HUDEP-2 (cell line): Measurements from ENCODE around the gene C19orf53.

Experiments used
- DNase-seq, 76 experiments: peaks; one replicate each; lab custom pipeline; 2025; ENCODE audit not compliant: unreplicated experiment in 76 of 76; lab: John Stamatoyannopoulos, UW

The C19orf53 gene

DNA sequence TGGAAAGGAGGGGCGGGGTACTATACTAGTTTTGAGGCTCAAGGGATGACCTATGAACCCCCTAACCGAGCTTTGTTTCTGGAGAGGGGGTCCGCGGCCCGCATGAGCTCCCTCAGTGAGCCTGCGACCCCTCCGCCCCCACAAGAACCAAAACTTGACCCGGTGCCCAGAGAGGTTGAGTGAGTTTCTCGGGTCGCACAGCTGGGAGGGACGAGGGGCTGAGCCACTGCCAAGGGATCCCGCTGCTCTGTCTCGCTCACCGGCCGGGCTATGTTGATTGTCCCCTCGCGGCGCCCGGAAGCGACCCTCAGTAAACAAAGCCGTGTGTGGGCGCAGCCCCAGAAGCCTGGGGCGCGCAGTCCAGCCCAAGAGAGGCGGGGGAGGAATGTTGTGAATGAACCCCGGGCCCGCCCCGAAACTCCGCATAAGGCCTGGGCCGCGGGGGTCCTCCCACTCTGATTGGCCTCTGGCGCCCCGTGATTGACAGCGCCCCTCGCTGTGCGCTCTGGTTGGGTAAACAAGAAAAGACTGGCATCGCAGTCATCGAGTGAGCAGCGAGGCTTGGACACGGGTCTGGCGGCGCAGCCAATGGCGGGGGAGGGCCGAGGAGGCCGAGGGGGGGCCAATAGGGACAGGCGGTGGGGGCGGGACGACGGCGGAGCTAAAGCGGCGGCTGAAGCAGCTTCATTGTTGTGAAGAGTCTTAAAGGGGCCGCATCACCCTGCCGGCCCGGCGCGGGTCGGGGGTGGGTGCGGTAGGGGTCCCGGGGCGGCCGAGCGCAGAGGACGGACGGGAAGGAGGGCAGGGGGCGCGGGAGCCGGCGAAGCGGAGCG, 20.7 kb downstream of the C19orf53 start, which contains the start of gene ZSWIM4:
ZSWIM4 (plus strand) TSS at position 687 of the 833 bp plus-strand sequence. CDS start 206 bp downstream, outside the sequence.
- DNase-seq, result peak; percentile 64 to 100 (median 99)

DNA sequence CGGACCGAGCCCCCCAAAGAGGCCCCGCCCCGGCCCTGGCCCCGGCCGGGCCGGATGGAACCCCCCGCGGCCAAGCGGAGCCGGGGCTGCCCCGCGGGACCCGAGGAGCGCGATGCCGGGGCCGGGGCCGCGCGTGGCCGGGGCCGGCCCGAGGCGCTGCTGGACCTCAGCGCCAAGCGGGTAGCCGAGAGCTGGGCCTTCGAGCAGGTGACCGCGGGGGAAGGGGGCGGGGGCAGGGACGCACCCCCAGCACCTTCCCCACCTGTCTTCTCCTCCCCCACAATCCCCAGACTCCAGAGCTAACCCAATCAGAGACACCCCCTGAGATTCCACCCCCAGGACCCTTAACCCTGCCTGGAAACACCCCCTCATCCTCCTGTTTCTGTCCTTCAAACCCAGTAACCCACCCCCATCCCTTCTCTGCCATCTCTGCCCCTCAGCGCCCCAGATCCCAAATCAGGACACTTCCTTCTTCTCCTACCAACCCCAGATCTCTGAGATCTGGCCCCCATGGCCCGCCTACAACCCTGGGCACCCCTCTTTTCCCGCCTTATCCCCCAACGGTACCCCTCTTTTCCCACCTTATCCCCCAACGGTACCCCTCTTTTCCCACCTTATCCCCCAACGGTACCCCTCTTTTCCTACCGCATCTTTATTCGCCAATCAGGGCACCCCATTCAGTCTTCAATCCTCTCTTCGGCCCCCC, 21.5 kb downstream of the C19orf53 start:
- DNase-seq, result no peak

- DNase-seq, result no peak
These were observed 22.2 kb downstream of the C19orf53 start for GRCh38 chr19:13796301-13797057.

DNA sequence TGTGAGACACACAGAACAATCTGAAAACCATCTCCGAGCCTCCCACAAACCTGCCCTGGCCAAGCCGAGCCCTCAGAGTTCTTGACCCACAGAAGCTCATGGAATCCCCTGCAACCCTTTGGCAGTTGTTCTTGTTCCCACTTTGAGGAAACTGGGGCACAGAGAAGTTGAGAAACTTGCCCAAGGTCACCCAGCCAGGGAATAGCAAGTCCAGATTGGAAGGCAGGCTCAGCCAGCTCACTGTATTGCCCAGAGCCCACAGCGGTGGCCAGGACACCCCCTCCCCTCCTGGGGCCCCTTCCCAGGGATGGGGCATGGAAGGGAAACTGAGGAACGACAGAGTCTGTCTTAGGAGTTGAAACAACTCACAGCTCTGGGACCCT, 22.8 kb downstream of the C19orf53 start:
- no peak for DNase-seq

DNA sequence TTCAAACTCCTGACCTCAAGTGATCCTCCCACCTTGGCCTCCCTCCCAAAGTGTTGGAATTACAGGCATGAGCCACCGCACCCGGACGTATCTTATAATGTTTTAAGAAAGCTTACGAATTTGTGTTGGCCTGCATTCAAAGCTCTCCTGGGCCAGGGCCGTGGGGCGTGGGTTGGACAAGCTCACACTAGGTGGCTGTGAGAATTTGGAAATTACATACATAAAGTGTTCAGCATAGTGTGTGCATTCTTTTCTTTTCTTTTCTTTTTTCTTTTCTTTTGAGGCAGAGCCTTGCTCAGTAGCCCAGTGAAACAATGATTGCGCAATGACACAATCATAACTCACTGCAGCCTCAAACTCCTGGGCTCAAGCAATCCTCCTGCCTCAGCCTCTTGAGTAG, 23.6 kb downstream of the C19orf53 start:
- no peak for DNase-seq

- DNase-seq, result no peak
These were observed 25.4 kb downstream of the C19orf53 start for GRCh38 chr19:13799669-13800068.

- no peak for DNase-seq
These were observed 28.8 kb downstream of the C19orf53 start for GRCh38 chr19:13803038-13803437.

DNA sequence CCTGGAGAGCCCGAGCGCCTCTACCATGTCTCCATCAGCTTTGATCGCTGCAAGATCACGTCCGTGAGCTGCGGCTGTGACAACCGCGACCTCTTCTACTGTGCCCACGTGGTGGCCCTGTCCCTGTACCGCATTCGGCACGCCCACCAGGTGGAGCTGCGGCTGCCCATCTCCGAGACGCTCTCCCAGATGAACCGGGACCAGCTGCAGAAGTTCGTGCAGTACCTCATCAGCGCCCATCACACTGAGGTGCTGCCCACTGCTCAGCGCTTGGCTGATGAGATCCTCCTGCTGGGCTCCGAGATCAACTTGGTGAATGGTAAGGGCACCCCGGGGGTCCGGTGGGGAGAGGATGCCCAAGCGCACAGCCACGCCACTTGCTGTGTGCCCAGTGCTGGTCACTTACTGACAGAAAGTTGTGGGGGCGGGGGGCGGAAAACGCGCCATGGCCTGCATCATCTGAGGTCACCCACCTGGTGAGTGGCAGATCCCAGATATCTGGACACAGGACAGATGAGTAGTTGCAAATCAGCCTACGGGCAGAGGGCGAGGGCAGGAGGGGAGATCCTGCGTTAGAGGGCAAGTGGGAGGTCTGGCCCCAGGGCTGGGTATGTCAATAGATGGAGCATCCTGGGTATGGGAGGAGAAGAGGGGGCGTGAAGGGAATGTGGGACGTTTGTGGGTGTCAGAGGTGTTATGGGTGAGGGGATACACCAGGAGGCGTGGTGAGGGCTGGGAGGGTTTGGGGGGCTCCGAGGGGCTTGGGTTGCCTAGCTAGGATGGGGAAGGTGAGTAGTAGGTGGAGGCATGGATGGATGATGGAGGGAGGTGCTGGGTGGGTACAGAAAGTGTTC, 30.8 kb downstream of the C19orf53 start:
- DNase-seq, result peak in 33 of 76 experiments; percentile 14 to 57 (median 27)

DNA sequence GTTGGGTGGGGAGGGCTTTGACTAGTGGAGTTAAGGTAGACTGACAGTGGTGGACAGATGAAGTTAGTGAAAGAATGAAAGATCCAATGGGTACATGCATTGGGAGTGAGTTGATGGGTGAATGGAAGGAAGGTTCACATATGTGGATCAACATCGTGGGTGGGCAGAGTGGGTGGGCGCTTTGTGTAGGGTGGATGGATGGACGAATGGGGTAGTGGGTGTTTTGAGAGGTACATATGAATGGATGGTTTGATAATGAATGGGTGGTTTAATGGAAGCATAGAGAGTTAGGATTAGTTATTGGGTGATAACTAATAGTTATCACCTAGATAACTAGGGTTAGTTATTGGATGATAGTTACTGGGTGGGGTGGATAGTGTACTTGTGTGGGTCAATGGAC, 32.5 kb downstream of the C19orf53 start:
- DNase-seq, result no peak

- DNase-seq, result no peak
These were observed 33.3 kb downstream of the C19orf53 start for GRCh38 chr19:13807421-13808021.

- DNase-seq, result no peak
These were observed 34.6 kb downstream of the C19orf53 start for GRCh38 chr19:13808856-13809255.

- no peak for DNase-seq
These were observed 38.3 kb downstream of the C19orf53 start for GRCh38 chr19:13812544-13812943.

- no peak for DNase-seq
These were observed 38.9 kb downstream of the C19orf53 start for GRCh38 chr19:13813147-13813546.

DNA sequence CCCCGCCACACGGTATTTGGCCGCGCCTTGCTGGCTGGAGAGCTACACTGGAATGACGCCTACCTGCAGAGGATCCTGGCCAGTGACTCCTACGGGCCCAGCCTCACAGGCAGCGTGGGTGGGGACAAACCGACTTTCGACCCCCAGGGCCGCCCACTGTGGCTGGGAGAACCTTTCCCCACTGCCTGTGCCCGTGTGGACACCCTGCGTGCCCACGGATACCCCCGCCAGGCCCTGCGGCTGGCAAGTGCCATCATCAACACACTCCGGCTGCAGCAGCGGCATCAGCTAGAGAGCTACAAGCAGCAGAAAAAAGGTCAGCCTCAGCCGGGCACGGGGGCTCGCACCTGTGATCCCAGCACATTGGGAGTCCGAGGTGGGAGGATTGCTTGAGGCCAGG, 40.3 kb downstream of the C19orf53 start:
- no peak for DNase-seq

- no peak for DNase-seq
These were observed 42.9 kb downstream of the C19orf53 start for GRCh38 chr19:13817018-13817614.

DNA sequence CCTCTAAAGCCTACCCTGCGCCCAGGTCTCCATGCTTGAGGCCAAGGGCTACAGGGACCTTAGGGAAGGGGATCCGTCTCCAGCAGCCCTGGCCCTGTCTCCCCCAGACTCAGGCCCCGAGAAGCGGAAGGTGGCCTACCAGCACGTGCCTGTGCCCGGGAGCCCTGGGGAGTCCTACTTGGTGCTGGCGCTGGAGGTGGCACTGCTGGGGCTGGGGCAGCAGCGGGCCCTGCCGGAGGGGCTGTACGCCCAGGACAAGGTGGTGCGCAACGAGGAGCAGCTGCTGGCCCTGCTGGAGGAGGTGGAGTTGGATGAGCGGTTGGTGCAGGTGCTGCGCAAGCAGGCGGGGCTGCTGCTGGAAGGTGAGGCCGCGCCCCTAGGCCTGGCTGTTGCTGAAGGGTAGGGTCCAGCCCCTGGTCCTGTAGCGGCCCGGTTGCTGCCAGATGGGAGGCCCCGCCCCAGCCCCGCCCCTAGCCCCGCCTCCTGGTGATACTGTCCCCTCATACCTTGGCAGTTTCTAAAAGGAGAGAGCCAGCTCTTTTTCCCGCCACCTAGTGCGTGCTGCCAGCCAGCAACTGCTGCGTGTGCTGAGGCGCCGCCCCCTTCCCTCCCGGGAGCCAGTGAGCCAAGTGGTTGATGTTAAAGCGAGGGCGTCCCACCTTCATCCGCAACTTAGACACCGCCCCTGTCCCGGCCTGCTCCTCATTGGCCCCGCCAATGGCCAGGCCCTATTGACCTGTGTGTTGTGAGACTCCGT, 43.5 kb downstream of the C19orf53 start:
- DNase-seq, result no peak

DNA sequence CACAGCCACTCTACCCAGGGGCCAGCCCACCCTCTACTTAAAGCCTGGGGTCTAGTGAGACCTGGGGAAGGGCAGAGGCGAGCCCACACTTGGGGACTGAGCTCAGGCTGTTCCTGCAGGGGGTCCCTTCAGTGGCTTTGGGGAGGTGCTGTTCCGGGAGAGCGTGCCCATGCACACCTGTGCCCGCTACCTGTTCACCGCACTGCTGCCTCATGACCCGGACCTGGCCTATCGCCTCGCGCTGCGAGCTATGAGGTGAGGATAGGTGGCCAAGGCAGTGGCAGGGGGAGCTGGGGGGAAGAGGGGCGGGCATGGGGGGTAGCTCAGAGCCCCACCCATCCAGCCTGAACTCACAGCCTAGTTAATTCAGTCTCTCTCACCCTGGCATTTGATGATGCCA, 45.0 kb downstream of the C19orf53 start:
- DNase-seq, result no peak

GRCh38 chr19:13821292-13821691, 47.0 kb downstream of the C19orf53 start:
- no peak for DNase-seq

DNA sequence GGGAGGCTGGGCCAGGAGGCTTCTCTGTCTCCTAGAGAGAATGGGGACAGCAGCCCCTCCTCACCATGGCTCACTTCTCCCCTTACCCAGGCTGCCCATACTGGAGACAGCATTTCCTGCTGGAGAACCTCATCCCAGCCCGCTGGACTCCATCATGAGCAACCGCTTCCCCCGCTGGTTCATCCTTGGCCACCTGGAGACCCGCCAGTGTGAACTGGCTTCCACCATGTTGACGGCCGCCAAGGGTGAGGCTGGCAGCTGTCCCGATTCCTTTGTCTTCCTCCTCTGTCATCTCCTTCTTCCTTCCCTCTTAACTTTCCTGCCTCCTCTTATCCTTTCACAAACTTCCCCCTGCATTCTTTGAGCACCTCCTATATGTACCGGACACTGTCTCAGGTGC, 49.0 kb downstream of the C19orf53 start:
- DNase-seq, result no peak
